HG03097 (cell line): ENCODE measurements around the gene ZNF526.

Experiments
- ATAC-seq: cut with Tn5 transposase; IDR thresholded peaks from one replicate; pipeline ENCODE4 v1.9.1; 2021; ENCODE audit not compliant: unreplicated experiment, low FRiP score

ZNF526 gene

DNA sequence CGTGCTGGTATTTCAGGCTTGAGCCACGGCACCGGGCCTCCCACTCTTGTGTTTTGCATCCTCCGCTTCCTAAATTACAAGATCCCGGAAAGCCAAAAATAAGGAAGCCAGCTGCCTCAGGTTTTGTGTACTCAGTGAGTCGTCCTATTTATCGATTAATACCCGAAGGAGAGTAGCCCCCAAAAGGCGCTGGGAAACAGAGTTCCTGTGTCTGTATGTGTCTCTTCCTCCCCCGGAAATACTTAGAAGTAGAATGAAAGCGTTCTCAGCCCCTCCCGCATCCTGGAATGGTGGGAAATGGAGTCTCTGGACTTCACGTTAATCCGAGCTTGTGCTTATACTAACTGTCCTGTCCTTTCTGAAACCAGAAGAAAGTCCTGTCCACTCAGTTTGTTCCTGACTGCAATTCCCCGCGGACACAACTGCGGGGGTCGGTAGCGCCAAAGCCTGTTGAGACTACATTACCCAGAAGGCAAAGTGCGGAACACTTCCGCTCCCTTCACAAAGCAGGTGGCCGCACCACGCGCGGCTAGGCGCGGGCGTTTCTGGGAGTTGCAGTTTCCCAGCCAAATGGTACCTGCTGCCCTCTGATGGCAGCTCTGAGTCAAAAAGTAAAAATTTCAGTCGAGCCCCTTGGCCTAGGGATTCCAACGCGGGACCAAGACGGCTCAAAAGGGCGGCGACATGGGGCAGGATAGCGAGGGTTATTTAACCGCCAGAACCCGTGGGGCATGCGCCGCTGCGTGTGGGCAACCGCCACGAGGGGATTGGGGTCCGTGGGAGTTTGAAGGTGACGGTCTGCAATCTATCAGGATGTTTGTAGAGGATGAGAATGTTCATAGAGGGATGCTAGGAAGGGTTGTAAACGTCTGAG lies 24.5 kb downstream of the ZNF526 start:
- peak; percentile 32 for ATAC-seq

DNA sequence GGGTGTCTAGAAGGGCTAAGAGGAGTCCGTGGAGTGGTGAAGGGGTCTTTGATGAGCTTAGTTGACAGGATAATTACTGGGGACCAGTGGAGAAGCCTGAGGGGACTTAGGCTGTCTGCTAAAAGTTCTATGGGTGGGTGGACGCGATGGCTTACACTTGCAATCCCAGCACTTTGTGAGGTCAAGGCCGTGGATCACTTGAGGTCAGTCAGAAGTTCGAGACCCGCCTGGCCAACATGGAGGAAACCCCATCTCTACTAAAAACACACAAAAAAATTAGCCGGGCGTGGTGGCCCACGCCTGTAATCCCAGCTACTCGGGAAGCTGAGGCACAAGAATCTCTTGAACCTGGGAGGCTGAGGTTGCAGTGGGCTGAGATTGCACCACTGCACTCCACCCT lies 25.1 kb downstream of the ZNF526 start:
- ATAC-seq, result no peak

DNA sequence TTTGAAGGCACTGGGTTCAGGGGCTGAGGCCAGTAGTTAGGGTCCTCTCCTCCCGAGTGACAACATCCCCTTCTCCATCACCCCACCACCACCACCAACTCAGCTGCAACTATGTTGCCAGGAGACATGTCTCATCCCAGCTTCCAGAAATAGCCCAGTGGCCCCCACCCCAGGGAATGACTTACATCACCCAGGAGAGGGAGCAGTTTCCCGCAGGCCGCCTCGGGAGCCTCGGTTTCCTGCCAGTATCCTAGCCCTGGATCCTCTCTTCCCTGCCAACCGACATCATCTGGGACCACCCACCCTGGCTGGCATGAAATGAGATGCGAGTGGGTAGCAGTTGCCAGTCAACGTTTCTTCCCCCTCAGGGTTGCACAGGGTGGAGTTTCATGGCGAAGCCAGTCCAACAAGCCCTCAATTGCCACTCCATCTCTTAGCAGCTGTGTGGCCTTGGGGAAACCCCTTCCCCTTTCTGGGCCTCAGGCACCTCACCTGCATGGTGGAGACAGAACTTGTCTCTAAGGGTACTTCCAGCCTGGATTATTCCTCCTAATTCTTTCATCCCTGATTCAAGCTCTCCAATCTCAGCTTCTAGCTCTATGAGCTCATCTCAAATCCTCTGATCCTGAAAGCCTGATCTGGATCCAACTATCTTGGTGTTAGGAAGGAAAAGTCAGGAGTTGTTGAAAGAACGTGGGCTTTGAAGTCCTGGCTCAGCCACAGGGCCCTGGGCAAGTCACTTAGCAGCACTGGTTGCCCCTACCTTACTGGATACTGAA lies 26.2 kb downstream of the ZNF526 start:
- ATAC-seq, result no peak

DNA sequence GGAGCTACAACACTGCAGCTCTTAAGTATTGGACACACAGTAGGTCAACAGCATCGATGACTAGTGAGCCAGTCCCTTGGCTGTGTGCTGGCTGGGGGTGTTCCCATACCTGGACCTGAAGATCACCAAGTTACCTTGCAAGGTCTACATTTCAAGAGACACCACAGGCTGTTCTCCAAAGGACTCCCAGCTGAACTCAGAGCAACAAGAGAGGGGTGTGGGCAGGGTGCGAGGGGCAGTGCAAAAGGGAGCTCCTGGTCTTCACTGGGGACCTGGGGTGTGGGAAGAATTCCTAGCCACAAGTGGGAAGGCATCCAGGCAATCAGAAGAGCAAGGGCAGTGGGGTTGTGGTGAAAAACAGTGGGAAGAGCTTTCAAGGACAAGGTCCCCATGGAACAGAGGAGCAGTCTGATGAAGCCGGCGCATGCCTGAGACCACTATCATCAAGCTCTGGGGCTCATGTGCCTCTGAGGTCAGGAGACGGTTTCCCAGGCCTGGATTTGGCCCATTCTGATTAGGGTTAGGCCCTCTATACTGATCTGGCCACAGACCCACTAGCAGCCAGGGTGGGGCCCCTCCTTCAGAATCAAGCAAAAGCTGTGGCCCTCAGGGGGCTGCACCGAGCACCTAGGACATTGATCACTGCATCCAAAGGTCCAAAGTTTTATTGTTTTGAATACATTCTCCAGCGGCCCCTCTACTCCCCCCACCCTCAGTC lies 27.0 kb downstream of the ZNF526 start:
- ATAC-seq, result no peak

DNA sequence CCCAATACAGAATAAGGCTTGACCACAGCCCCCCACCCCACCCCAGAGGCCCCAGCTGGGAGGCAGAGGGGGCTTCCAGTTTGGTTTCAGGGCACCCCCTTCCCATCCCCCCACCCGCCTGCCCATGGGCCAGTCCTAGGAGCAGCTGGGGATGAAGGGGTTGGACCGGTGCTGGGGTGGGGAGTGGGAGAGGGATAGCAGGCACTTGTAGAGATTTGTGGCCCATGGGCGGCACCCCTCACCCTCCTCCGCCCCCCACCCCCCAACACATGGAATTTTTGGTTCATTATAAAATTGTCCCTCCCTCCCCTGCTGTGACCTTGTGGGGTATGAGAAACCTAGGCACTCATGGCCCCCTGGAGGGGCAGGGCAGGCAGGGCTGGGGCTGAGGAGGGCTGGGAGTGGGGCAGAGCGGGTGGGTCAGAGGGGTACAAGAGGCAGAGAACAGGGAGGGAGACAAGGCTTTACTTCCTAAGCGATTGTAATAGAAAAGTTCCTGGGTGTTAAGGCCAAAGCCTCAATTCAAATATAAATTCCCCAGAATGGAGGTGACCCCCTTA lies 27.6 kb downstream of the ZNF526 start:
- ATAC-seq, result no peak

DNA sequence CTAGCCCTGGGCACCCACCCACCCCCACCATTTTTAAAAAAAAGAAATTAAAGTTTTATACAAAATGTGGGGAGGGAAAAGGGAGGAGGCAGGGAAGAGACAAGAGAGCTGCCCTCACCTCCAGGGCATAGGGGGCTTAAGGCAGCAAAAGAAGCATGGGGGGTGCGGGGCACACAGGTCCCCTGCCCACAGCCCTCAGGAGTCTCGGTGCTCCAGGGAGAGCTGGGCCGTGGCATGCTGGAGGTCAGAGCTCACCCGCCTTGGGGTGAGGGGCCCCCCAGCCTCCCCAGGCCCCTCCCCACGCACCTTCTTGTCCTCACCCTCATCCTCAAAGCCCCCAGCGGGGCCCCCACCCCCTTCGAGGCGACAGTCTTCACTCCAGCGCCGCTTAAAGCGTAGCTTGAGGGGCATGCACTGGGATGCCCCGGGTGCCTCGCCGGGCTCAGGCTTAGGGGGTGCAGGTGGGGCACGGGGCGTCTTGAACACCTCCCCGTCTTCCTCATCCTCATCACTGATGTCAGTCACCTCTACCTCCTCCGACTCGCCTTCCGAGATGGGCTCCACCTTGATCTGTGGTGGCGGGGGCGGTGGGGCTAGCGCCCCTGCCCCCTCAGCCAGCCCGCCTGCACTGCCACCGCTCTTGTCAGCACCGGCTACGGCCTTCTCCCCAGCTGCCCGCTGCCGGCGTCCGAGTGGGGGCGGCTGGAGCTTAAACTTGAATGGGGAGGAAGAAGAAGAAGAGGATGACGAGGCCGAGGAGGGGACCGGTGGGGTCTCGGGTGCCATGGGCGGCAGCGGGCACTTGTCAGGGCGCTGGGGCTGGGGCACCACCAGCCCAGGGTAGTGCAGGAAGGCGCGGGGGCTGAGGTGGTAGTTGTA lies 28.4 kb downstream of the ZNF526 start:
- no peak for ATAC-seq

DNA sequence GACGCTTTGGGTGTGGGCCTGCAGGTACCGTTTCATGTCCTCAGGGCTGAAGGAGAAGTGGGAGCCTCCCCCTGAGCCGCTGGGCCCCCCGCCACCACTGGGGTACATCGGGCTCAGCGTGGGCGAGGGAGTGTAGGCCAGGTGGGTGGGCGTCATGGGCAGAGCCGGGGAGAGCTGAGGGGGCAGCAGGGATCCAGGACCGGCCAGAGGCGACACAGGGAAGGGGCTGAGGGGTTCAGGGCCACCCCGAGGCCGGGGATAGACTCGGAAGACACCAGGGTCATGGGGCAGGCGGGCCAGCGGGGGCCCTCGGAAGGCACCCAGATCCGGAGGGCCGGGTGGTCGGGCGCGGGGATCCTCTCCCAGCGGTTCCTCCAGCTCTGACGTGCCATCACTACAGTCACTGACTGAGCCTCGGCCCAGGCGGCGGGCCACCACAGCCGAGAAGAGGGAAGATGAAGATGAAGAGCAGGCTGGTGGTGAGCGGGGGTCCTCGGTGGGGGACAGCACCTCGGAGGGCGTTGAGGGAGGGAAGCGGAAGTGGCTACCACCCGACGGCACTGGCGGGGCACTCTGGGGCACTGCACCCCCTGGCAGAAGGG lies 29.1 kb downstream of the ZNF526 start:
- ATAC-seq, result no peak

DNA sequence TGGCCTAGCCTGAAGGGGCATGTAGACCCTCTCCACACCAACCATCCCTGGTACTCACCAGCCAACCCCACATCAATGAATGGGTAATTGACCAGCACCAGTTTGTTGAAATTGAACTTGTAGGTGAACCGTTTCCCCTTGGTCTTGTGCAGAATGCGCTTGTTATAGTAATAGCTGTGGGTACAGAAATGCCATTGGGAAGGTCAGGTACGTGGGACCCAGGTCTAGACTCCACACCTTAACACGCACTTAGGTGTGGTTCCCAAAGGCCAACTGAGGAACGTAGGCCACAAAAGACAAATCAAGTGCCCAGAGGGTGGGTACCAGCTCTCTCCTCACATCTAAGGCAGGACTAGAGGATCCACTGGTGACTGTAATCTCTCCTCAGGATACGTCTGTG lies 29.7 kb downstream of the ZNF526 start:
- ATAC-seq, result no peak

DNA sequence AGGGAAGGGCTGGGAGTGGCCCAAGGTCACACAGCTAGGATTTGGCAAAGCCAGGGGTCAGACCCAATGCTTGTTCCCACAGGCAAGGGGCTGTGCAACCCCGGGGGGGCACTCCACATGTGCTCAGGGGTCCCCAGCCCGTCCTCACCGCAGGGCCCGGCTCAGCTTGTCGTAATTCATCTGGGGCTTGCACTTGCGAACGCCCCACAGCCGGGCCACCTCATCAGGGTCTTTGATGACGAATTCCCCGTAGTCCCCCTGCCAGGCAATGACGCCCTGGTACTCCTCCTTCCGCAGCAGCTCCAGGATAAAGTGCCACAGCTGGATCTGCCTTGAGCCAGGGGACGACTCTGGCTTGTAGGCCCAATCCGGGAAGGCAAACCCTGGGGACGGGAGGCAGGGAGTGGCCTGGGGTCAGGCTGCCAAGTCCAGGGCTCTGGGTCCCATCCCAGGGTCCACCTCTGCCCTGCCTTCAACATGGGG lies 30.1 kb downstream of the ZNF526 start:
- no peak for ATAC-seq

DNA sequence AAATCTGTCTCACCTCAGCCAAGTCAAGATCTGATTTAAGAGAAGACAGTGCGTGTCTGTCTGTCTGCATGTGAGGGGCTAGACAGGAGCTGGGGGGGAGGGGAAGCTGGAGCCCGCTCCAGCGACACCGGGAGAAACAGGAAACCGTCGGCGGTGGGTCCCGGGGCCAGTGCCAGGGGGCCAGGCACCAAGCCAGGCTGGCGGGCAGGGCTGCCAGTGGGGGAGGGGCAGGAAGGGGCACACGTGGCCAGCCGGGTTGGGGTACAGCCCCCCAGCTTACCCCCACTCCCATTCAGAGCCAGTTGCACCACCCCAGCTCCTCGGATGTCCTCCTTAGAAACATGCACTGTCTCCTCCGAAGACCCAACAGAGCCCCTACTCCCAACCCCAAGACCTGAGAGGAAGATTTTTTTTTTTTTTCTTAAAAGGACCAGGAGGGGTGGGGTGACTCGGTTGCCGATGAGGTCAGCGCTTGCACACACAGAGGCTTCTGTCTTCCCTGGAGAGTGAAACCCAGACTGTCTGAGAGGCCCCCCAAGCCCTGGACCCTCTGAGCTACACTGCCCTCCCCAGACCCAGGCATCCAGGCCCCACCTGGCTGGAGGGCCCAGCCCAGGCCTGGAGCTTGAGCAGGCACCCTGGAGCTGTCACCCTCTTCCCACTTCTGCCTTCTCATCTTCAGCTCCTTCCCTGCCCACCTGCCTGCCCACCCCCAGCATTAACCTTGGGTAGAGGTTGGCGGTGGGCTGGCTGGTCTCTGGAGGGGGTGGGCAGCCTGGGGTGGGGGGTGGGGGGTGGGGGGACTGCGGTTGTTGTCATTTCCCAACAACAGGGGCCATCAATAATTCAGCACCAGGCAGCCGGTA lies 30.8 kb downstream of the ZNF526 start:
- no peak for ATAC-seq

DNA sequence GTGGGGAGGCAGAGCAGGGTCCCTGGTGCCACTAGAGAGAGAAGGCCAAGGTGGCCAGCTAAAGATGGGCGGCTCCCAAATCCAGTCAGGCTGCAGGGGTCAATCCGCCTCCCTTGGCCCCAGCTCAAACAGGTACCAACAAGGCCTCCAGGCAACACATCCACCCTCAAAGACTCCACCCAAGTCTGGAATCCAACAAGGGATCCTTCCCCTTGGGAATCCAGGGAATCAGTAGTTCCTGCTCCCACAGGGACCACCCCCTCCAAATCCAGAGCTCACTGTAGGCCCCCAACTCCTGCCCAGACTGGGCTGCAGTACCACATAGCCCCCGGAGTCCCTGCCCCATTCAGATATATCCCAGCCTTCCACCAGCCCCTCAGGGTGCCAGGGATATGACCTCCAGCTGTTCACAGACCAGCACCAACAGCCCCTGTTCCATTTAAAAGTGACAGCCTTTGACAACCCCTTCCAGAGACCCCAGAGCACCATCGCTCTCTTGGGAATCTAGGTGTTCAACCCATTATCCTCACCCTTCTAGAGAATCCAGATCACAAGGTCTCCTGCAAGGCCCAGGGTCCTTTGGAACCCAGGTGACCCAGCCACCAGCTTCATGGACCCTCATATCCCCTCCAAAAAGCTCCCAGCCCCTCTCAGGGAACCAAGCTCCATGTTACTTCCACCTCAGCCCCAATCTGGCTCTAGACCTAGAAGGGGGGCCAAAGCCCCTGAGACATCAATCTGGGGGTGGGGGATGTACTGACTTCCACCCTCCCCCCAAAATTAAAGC lies 31.7 kb downstream of the ZNF526 start:
- no peak for ATAC-seq

DNA sequence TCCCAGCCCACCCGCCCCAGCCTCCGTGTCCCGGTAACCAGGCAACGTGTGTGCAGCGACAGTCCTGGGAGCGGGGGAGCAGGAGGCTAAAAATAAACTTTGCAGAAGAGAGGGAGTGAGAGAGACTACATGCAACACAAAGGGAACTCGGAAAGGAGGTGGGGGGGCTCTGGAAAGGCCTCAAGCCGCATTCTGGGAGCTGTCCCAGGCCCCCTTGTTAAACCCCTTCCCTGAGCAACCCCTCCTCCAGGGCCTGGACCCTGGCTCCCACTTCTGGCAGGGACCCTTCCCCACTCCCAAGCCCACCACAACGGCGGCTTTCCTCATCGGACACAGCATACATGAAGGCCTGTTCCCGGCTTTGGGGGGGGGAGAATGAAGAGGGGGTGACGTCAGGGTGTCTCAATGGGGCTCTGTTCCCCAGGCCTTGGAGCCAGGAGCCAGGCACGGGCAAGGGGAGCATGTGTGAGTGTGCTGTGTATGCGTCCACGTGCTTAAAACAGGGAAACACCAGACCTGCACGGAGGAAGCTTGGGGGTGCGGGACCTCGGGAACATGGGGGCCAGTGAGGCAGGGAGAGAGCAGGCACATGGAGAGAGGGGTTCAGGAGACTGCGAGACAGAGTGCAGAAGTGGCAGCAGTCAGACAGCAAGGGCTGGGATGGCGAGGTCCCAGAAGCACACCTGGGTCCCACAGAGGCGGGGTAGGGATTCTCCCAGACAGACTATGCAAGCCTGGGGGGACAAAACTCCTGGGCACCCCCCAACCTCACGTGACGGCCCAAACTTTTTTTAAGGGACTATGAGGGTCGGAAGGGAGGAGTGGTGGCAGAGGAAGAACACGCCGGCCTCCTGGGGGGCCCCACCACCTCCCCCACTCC lies 32.5 kb downstream of the ZNF526 start:
- no peak for ATAC-seq

DNA sequence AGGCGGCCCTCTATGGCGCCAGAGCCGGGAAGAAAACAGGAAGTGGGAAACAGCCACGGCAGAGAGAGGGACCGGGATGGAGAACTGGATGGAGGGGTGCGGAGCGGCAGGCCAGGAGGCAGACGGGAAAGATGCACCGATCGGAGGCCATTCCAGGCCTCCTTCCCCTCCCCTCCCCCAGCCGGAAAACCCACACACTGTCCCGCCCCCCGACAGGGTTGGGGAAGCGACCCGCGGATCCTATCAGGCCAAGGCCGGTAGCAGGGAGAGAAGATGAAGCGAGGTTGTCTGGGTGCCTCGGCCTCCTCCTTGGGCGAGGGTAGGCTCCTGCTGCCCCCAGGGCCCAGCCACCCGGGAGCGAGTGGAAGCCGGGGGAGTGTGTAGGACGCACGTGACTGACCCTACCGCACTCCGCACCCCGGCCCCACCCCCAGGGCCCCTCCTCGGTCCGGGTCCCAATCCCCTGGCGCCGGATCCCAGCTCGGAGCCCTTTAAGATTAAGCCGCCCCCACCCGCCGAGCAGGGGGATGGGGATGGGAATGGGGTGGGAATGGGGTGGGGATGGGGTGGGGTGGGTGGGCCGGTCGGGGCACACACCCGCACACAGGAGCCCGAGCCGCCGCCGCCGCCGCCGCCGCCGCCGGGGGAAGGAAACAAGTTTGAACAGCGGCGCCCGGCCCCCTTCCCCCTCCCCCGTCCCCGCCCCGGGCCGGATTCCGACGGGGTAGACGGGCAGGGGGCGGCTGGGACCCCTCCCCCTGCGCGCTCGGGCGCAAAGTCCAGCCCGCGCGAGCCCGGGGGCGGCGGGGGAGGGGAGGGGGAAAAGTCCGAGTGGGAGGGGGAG lies 33.4 kb downstream of the ZNF526 start:
- peak; percentile 2 for ATAC-seq

DNA sequence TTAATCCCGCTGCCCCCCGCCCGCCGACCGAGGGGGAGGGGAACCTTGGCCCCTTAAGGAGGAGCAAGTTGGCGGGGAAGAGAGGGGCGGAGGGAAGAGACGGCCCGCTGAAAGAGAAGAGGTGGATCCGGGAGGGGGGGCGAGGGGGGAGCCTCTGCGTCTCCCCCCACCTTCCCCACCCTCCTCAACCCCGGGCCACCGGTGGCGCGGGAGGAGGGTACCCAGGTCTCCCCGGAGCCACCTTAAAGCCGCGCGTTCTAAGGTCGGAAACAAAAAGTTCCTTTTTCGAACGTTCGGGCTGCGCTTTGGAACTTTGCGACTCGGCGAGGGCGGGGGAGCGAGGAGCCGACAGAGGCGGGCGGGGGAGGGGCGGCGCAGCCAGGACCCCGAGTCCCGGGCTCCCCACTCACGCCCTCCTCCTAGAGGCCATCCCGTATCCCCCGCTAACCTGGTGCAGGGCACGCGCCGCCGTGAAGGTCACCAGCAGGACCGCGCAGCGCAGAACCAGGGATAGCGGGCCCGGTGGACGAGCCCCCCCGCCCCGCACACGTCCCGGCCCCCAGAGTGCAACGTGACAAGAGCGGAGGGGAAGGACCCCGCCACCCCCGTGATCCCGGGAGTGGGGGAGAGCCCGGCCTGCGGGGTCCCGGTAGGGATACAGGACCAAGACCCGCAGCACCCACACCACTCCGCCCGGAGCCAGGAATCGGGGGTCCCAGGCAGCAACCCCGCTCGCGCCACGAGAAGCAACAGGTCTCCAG lies 34.2 kb downstream of the ZNF526 start:
- peak; percentile 24 for ATAC-seq
